HepG2 (cell line): Measurements from ENCODE around the gene CCDC17. TPM values are rescaled to one million over a fixed set of nuclear protein-coding genes. Genes with fewer than 3 reads are reported as not detected.

Experiments used
- ATAC-seq: fragments of 200-7000 bp; cut with Tn5 transposase; 3 replicates; pipeline ENCODE4 v1.9.1; 2020; ENCODE audit warnings: mild to moderate bottlenecking, moderate library complexity
- BruUV-seq: library from RNA; stranded (reverse); fragments of 400-500 nt; replicated peaks from 2 replicates; lab custom pipeline; 2021; lab: Mats Ljungman, UMichigan
- CTCF ChIA-PET: fragments of 300-600 bp; formaldehyde crosslinking; extraction: SDS; loops from one replicate; lab custom pipeline; 2021; ENCODE audit warnings: low total read pairs, inconsistent platforms, low intra/inter-chr PET ratio; lab: Yijun Ruan, JAX
- POLR2A ChIA-PET: fragments of 350-600 bp; sonication (Branson Sonifier 250); formaldehyde crosslinking; loops from one replicate; lab custom pipeline; 2020; ENCODE audit warnings: antibody characterized with exemption, inconsistent platforms; lab: Yijun Ruan, JAX
- DNase-seq: peaks from one replicate; pipeline ENCODE4 v3.0.0-alpha.2; 2015; ENCODE audit warnings: low spot score
- FAIRE-seq: peaks from 3 replicates; lab custom pipeline; 2011; peaks lifted over from hg19 to GRCh38; lab: Jason Lieb, UNC
- H2AFZ ChIP-seq: one replicate; pipeline ENCODE4 v1.6.1; 2011; ENCODE audit warnings: low read length, inconsistent platforms
- H3K27ac ChIP-seq: fragments of 300-600 bp; 3 replicates; pipeline ENCODE4 v1.8.0; 2011; ENCODE audit warnings: mixed run types, mild to moderate bottlenecking, mixed read lengths, low read length, inconsistent platforms; ENCODE audit not compliant: insufficient read depth; ENCODE audit errors: extremely low read length
- H3K27me3 ChIP-seq, 2 experiments: fragments of 200-600 bp in 1 of 2; 2 replicates in 1 of 2; 3 replicates in 1 of 2; pipeline versions ENCODE4 v1.6.0 to v1.8.0; 2011; ENCODE audit warnings: low read length in 2 of 2, mild to moderate bottlenecking in 2 of 2, moderate library complexity in 2 of 2, inconsistent platforms in 1 of 2; ENCODE audit not compliant: insufficient read depth in 2 of 2, control insufficient read depth in 1 of 2
- H3K36me3 ChIP-seq, 2 experiments: fragments of 200-600 bp in 1 of 2; replicated peaks in 1 of 2; 2 replicates in 1 of 2; 3 replicates in 1 of 2; pipeline versions ENCODE4 v1.5.1 to v1.8.0; 2011; ENCODE audit warnings: low read length in 2 of 2, inconsistent platforms in 1 of 2; ENCODE audit not compliant: insufficient read depth in 2 of 2, control insufficient read depth in 1 of 2
- H3K4me1 ChIP-seq: 2 replicates; pipeline ENCODE4 v1.5.1; 2012; ENCODE audit warnings: low read length, inconsistent platforms; ENCODE audit not compliant: insufficient read depth
- H3K4me2 ChIP-seq: 2 replicates; pipeline ENCODE4 v1.6.0; 2011; ENCODE audit warnings: low read depth, low read length, inconsistent platforms
- H3K4me3 ChIP-seq, 3 experiments: fragments of 200-600 bp in 1 of 3; sonication (generic), shearing (Covaris generic) in 1 of 3; replicated peaks in 1 of 3; 2 replicates each; pipeline ENCODE4 v1.5.1; 2011 to 2016; ENCODE audit warnings: low read length in 3 of 3, inconsistent platforms in 2 of 3, low read depth in 2 of 3, mild to moderate bottlenecking in 2 of 3, control low read depth in 1 of 3, mixed read lengths in 1 of 3; ENCODE audit not compliant: insufficient read depth in 1 of 3
- H3K79me2 ChIP-seq: one replicate; pipeline ENCODE4 v1.6.1; 2011; ENCODE audit warnings: low read length, inconsistent platforms; ENCODE audit not compliant: insufficient read depth
- H3K9ac ChIP-seq: 2 replicates; pipeline ENCODE4 v1.6.0; 2011; ENCODE audit warnings: mild to moderate bottlenecking, low read depth, low read length, inconsistent platforms; ENCODE audit not compliant: insufficient read depth
- H3K9me3 ChIP-seq: 2 replicates; pipeline ENCODE4 v1.5.1; 2012; ENCODE audit warnings: mild to moderate bottlenecking, low read length
- H4K20me1 ChIP-seq: 2 replicates; pipeline ENCODE4 v1.6.0; 2011; ENCODE audit warnings: inconsistent platforms, mild to moderate bottlenecking, low read length, moderate library complexity; ENCODE audit not compliant: insufficient read depth
- CREB1 ChIP-seq, 2 experiments: fragments of 450-650 bp in 1 of 2; IDR thresholded peaks; 2 replicates each; pipeline ENCODE4 v1.6.1; 2016 to 2017; ENCODE audit warnings: control low read depth in 1 of 2, mild to moderate bottlenecking in 1 of 2, missing compliant biosample characterization in 1 of 2, missing genetic modification characterization in 1 of 2
- FOXP1 ChIP-seq, 2 experiments: fragments of 450-650 bp in 1 of 2; IDR thresholded peaks; 2 replicates each; pipeline ENCODE4 v1.6.1; 2017 to 2018; ENCODE audit warnings: antibody characterized with exemption in 1 of 2
- KDM2A ChIP-seq: sonication (generic); formaldehyde crosslinking; IDR thresholded peaks from 2 replicates; pipeline ENCODE4 v1.4.0; 2020; ENCODE audit warnings: low read depth, missing genetic modification reagents, borderline replicate concordance
- KDM5A ChIP-seq: fragments of 200-600 bp; sonication (generic); IDR thresholded peaks from 2 replicates; pipeline ENCODE4 v1.7.0; 2018; ENCODE audit warnings: antibody characterized with exemption, mild to moderate bottlenecking, low read length, borderline replicate concordance
- MTF2 ChIP-seq: sonication (generic); formaldehyde crosslinking; IDR thresholded peaks from 2 replicates; pipeline ENCODE4 v1.5.0; 2020; ENCODE audit warnings: missing genetic modification reagents, borderline replicate concordance
- NONO ChIP-seq, 2 experiments: fragments of 450-650 bp in 1 of 2; sonication (generic) in 1 of 2; formaldehyde crosslinking in 1 of 2; IDR thresholded peaks in 1 of 2; conservative IDR thresholded peaks in 1 of 2; 2 replicates each; pipeline versions ENCODE4 v1.6.1 to v1.8.0; 2017 to 2022; ENCODE audit warnings: mild to moderate bottlenecking in 1 of 2, missing genetic modification reagents in 1 of 2, moderate library complexity in 1 of 2
- RERE ChIP-seq: IDR thresholded peaks from 2 replicates; pipeline ENCODE4 v1.6.1; 2016; ENCODE audit warnings: low read depth, missing genetic modification reagents, missing compliant biosample characterization
- ZBTB49 ChIP-seq: sonication (generic); formaldehyde crosslinking; IDR thresholded peaks from 2 replicates; pipeline ENCODE4 v1.4.0; 2020; ENCODE audit warnings: missing genetic modification reagents, borderline replicate concordance
- ZNF12 ChIP-seq: sonication (generic); formaldehyde crosslinking; IDR thresholded peaks from 2 replicates; pipeline ENCODE4 v1.5.0; 2020; ENCODE audit warnings: missing genetic modification reagents
- ZNF33A ChIP-seq: sonication (generic); formaldehyde crosslinking; IDR thresholded peaks from 2 replicates; pipeline ENCODE4 v1.5.1; 2020; ENCODE audit warnings: missing genetic modification reagents, mild to moderate bottlenecking, moderate library complexity, borderline replicate concordance
- ZNF468 ChIP-seq: sonication (generic); formaldehyde crosslinking; IDR thresholded peaks from 2 replicates; pipeline ENCODE4 v1.8.0; 2022; ENCODE audit warnings: mild to moderate bottlenecking, moderate library complexity, missing genetic modification reagents
- WGBS: methylation state at CpG from one replicate; pipeline ENCODE4 v1.1.6; 2017; ENCODE audit warnings: low lambda C conversion rate; 5-methylcytosine and 5-hydroxymethylcytosine counted together
- in situ Hi-C: cut with HindIII; loops from 2 replicates; pipeline ENCODE4 v1.10.0; 2017; ENCODE audit warnings: low pct_unique_long_range_greater_than_20kb; ENCODE audit not compliant: extremely low pct_ligation_motif_present
- intact Hi-C: fragments of 100-400 bp; cut with micrococcal nuclease; formaldehyde crosslinking; loops from one replicate; pipeline ENCODE4 v1.10.0; 2022; ENCODE audit not compliant: unreplicated experiment
- polyA plus RNA-seq, 8 experiments: library from polyadenylated mRNA; depleted of rRNA in 3 of 8; stranded (reverse) in 7 of 8; unstranded in 1 of 8; fragments of >200 nt; fragmentation: Illumina TruSeq in 4 of 8; extraction: Trizol in 4 of 8; gene quantifications; 2 replicates each; pipeline versions ENCODE4 v1.2.1 to v1.2.3, GENCODE V29; 2011 to 2016; ENCODE audit warnings: low read depth in 4 of 8, missing spikeins in 1 of 8, mixed read lengths in 1 of 8; ENCODE audit not compliant: insufficient read depth in 1 of 8
- total RNA-seq, 5 experiments: library from RNA; depleted of rRNA; stranded (reverse); fragments of >200 nt; fragmentation: Illumina TruSeq; extraction: Trizol; gene quantifications; 2 replicates each; pipeline ENCODE4 v1.2.3, GENCODE V29; 2016; ENCODE audit warnings: low read depth in 1 of 5
- TF ChIP-seq, protein P1 (sequence below): sonication (generic); IDR thresholded peaks from 2 replicates; pipeline ENCODE4 v1.6.1; 2016; ENCODE audit warnings: low read depth, borderline replicate concordance

CCDC17 gene
- total and polyA plus RNA-seq, 2 of the 13 experiments (the other 11 are each of a cell fraction or from before 2014, with no cell fraction given), result 1.5 to 3.3 TPM

- in situ Hi-C loops (loop anchor here (25.0 kb wide), 1 partner anchor 222 kb away; no protein-coding TSS in a partner anchor), intact Hi-C loops (loop anchor here (2.0 to 5.0 kb wide), 2 partner anchors 33 to 168 kb away; partner anchors contain the start of genes AKR1A1 and IPP)
- Histone ChIP-seq H3K27ac (peak within 1 kb of the TSS; percentile 98), H3K36me3 (peaks cover 0 to 6% of the 10 kb centered on the region in 2 experiments; a peak in 2 of 5 replicates), H3K9me3 (no peaks in the 10 kb centered on the region), H3K9ac (peak within 1 kb of the TSS; percentile 99), H4K20me1 (peaks cover 36% of the 10 kb centered on the region), H2AFZ (peak within 1 kb of the TSS; percentile 97), H3K79me2 (peaks cover 47% of the 10 kb centered on the region), H3K4me3 (peak within 1 kb of the TSS; percentile 90 to 96 (median 95)), H3K4me1 (peaks cover 37% of the 10 kb centered on the region), H3K27me3 (no peaks in the 10 kb centered on the region; a peak in 2 of 5 replicates), H3K4me2 (peak within 1 kb of the TSS; percentile 82)
- DNase-seq (peak; percentile 74), FAIRE-seq (no peak), ATAC-seq (peak; percentile 79)
- ChIA-PET POLR2A (interaction anchor here (0.6 to 4.5 kb wide), 29 partner anchors 9 to 571 kb away, joined by 3 to 79 read pairs (median 4); partner anchors contain the start of genes AKR1A1, CCDC163, GPBP1L1 and MMACHC), CTCF (no interaction called here)
- WGBS, result 2% methylated on average over 15 of the region's 41 CpGs
- BruUV-seq, result no TSS peak
- TF ChIP-seq NONO (IDR thresholded peaks at IDR 0.05) (no peak), NONO (CRISPR knock-in tag; conservative IDR thresholded peaks at IDR 0.05) (peak; percentile 86; the same call in 1 of the 2 replicates), FOXP1 (IDR thresholded peaks at IDR 0.05) (no peak), FOXP1 (CRISPR knock-in tag; IDR thresholded peaks at IDR 0.05) (no peak), ZNF12 (CRISPR knock-in tag) (0 out of 2 replicates have a peak, but pooled peaks have one; percentile 21), MTF2 (no peak), ZNF468 (CRISPR knock-in tag) (no peak), KDM5A (peak; percentile 88), ZBTB49 (0 out of 2 replicates have a peak, but pooled peaks have one; percentile 24), ZNF33A (CRISPR knock-in tag) (0 out of 2 replicates have a peak, but pooled peaks have one; percentile 51), CREB1 (IDR thresholded peaks at IDR 0.05) (no peak), CREB1 (CRISPR knock-in tag; IDR thresholded peaks at IDR 0.05) (peak; percentile 96), KDM2A (CRISPR knock-in tag) (peak; percentile 28; the same call in 1 of the 2 replicates), RERE (CRISPR knock-in tag) (no peak)
- TF ChIP-seq, protein P1, sequence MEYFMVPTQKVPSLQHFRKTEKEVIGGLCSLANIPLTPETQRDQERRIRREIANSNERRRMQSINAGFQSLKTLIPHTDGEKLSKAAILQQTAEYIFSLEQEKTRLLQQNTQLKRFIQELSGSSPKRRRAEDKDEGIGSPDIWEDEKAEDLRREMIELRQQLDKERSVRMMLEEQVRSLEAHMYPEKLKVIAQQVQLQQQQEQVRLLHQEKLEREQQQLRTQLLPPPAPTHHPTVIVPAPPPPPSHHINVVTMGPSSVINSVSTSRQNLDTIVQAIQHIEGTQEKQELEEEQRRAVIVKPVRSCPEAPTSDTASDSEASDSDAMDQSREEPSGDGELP, result no peak
Measured at GRCh38 chr1:45583666-45584350, 40.0 kb downstream of the CCDC17 start, which contains the start of gene NASP. NASP (plus strand) TSS chr1:45584041; CDS start chr1:45584147, 106 bp downstream.
